GM12874 (cell line): ENCODE data around the gene IL21R.

Source experiments
- TF ChIP-seq, protein P1 (sequence below): IDR thresholded peaks from 2 replicates; pipeline ENCODE4 v1.5.1; 2011; ENCODE audit warnings: low read depth, mild to moderate bottlenecking, control low read depth, low read length, moderate library complexity; ENCODE audit not compliant: insufficient read depth

The IL21R gene

DNA sequence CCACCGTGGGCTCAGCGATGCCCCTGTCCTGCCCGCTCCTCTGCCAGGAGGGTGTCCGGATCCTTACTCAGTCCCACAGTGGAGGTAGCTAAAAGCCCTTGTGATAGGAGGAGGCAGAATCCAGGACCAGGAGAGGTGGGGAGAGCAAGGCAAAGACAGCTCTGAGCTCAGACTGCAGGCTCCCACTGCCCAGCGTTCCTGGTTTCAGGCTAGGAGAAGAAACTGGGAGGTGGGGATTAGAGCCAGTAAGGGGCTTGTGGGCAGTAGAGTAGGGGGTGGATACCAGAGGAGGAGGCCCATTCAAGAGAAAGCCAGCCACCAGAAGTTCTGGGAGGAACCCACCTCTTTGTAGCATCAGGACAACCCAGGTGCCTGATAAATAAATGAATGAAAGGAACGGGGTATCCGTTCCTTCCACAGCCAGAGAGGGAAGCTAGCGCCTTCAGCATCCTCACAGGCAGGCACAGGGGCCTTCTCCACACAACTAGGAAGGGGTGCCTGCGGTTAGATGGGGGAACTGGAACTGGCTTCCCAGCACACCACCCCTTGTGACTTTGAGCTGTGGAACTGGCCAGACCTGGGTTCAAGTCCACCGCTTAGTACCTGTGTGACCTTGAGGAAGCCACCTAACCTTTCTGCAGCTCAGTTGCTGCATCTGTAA is 2.3 kb downstream of the IL21R start:
- TF ChIP-seq, protein P1, sequence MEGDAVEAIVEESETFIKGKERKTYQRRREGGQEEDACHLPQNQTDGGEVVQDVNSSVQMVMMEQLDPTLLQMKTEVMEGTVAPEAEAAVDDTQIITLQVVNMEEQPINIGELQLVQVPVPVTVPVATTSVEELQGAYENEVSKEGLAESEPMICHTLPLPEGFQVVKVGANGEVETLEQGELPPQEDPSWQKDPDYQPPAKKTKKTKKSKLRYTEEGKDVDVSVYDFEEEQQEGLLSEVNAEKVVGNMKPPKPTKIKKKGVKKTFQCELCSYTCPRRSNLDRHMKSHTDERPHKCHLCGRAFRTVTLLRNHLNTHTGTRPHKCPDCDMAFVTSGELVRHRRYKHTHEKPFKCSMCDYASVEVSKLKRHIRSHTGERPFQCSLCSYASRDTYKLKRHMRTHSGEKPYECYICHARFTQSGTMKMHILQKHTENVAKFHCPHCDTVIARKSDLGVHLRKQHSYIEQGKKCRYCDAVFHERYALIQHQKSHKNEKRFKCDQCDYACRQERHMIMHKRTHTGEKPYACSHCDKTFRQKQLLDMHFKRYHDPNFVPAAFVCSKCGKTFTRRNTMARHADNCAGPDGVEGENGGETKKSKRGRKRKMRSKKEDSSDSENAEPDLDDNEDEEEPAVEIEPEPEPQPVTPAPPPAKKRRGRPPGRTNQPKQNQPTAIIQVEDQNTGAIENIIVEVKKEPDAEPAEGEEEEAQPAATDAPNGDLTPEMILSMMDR: no peak

DNA sequence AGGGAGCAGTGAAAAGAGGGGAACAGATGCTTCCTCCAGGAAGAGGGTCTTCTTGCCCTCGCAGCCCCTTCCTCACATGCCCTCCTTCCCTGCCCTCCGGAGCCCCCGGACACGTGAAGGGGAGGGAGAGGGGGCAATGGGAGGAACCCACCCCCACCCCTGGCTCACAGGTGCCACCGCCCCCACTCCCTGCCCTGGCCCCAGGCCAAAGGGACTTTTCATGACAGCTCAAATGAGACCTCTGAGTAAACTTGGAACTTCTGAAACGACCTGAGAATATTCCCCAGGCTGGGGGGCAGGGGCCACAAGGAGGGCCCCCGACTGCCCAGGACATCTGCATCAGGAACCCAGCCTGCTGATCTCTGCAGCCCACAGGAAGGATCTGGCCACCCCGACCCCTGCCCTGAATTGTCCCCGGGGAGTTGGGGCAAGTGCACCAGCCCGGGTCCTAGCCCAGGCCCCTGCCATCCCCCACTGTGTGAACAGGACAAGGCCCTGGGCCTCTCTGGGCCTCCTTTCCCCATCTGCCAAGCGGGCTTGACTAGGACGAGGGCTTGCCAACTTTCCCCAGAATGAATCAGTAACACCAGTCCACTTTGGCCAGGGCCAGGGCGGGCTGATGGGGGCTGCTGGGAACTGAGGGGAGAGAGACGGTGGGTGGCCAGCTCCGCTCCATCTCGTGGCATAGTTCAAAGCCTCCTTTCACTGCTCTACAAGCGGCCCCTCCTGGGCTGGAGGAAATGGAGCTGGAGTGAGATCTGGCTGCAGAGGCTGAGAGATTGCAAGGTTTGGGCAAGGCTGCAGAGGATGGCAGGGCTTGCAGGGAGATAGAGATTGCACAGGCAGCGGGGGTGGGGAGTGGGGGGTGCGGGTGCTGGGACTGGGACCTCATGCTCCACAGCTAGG is 3.8 kb downstream of the IL21R start:
- TF ChIP-seq, protein P1: no peak

DNA sequence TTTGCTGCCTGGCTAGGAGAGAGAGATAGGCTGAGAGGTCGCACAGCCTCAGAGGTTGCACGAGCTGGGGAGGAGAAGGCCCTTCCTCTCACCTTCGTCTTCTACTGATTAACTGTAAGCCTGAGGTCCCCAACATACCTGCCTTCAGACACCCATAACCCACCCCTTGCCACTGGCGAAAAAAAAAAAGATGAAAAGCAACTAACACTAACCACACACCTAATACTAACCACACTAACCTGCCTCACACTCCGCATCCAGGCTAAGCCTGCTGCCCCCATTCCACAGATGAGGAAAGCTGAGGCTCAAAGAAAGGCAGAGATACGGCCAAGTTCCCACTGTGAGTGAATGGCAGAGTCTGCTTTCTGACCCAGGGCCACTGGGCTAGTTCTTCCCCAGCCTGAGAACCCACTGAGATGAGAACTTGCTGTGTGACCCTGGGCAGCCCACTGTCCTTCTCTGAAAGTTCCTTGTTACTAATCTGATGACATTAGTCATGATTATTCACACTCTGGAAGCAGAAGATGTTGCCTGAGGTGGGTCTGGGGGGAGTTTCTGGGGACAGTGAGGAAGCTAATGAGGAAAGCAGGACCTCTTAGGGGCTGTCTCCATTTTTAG is 4.6 kb downstream of the IL21R start:
- TF ChIP-seq, protein P1: no peak

DNA sequence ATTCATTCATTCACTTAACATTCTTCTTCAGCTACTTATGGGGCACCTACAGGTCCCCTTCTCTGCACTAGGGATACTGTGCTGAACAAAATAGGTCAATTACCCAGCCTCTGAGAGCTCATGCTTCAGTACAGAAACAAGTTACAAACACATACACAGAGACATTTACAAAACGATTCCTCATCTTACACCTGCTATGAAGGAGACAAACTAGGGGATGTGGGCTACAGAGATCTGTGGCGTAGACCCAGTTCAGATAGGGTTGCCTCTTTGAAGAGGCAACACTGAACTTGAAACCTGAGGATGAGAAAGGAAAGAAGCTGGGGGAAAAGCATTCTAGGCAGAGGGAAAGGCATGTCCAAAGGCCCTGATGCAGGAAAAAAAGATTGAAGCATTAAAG is 5.2 kb downstream of the IL21R start:
- TF ChIP-seq, protein P1: no peak

DNA sequence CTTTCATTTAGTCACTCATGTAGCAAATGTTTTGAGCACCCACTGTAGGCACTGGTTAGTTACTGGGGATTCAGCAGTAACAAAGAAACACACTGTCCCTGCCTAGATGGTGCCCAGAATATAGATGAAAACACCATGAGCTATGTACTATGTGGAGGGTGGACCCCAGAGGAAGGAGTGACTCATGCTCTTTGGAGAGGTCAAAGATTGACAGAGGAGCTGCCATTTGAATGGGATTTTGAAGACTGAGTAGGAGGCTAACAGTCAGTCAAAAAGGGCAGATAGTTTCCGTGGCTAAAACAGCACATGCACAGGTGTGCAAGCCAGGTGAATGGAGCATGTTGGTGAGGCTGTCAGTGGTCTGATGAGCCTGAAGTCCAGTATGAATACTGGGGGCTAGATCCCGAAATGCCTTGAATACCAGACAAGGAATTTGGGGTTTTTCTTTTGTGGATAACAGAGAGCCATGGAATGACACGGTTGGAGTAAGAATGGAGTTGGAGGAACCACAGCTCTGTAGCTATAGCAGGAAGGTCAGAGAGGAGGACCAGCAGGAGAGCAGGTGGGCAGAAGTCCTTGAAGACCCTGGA is 6.1 kb downstream of the IL21R start:
- TF ChIP-seq, protein P1: no peak

DNA sequence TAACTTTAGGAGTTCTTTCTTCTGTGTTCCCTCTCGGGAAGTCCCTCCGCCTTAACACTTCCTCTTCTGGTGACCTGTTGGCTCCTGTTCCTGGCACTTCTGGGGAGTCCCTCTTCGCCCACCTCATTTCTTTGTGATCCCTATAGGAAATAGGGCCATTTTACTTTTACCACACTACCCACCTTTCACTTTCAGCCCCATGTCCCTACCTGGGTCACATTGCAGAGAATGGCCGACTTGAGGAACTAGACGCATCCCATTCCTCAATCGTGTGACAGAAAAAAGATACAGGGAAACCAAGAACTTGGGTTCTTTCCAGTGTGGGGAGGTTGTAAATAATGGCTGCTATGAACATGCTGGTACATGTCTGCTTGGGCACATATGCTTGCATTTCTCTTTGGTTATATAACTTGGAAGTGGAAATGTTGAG is 6.6 kb downstream of the IL21R start:
- TF ChIP-seq, protein P1: no peak

DNA sequence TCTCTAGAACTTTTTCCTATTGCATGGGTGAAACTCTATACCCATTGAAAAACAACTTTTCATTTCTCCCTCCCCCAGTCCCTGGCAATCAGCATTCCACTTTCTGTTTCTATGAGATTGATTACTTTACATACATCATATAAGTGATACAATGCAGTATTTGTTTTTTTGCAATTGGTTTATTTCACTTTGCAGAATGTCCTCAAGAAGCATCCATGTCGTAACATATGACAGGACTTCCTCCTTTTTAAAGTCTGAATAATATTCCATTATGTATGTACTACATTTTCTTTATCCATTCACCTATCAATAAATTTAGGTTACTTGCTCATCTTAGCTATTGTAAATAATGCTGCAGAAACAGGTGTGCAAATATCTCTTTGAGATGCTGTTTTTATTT is 8.8 kb downstream of the IL21R start:
- TF ChIP-seq, protein P1: no peak
